Measurements from ENCODE around the gene TMEM205.

DNA sequence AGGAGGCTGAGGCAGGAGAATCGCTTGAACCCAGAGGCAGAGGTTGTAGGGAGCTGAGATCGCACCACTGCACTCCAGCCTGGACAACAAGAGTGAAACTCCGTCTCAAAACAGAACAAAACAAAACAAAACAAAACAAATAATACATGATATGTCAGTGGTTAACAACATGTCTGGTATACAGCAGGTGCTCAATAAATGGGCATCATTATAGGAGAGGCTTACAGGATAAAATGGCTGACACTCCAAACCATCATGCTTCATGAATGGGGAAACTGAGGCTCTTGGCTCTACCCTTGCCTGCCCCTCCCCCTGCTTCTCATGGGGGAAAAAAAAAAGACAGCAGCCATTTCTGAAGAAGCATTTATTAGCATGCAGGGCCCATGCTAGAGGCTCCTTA lies 3.6 kb downstream of the TMEM205 start:
- TF ChIP-seq POLR2A (IDR thresholded peaks at IDR 0.05) (no peak), CTCF (IDR thresholded peaks at IDR 0.05) (no peak)

Data from thyroid gland (tissue), 4 donors.